Measurements from ENCODE around the gene BANP. TPM values are rescaled to one million over a fixed set of nuclear protein-coding genes. Genes with fewer than 3 reads are reported as not detected.
"Not testable (repeated sequence)": the region's sequence is repeated elsewhere in the genome, so short reads cannot be mapped to it uniquely, and the experiment has no call there.

BANP gene
- total and polyA plus RNA-seq, 2 experiments from 2014 or later: 14.8 TPM

DNA sequence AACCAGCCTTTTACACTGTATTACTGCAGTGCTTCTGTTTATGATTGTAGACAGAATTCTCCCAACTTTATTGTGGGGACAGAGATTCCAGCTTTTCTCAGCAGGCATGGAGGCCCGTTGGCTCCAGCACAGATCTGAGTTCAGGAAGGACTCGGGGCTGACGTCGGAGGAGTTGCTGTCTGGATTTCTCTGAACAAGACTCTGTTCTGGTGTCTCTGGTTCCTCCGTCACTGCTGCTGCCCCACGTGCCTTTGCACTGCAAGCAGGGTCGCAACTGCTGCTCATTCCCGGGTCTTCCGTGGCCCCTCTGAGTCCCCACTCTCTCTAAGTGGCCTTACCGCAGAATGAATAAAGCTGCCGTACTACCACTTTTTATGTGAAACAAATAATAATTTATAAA lies 88.4 kb downstream of the BANP start:
- WGBS, 2 experiments (ENCODE audit: low coverage in 1 of 2, low lambda C conversion rate in 2 of 2, missing lambda C conversion rate in 2 of 2): 90 to 96% methylated on average over 9 to 11 of the region's 11 CpGs
- TF ChIP-seq EZH2phosphoT487 (IDR thresholded peaks at IDR 0.05; ENCODE audit: insufficient read depth, low read depth) (no peak), EZH2 (IDR thresholded peaks at IDR 0.05; ENCODE audit: insufficient read depth, poor library complexity, severe bottlenecking) (no peak)

DNA sequence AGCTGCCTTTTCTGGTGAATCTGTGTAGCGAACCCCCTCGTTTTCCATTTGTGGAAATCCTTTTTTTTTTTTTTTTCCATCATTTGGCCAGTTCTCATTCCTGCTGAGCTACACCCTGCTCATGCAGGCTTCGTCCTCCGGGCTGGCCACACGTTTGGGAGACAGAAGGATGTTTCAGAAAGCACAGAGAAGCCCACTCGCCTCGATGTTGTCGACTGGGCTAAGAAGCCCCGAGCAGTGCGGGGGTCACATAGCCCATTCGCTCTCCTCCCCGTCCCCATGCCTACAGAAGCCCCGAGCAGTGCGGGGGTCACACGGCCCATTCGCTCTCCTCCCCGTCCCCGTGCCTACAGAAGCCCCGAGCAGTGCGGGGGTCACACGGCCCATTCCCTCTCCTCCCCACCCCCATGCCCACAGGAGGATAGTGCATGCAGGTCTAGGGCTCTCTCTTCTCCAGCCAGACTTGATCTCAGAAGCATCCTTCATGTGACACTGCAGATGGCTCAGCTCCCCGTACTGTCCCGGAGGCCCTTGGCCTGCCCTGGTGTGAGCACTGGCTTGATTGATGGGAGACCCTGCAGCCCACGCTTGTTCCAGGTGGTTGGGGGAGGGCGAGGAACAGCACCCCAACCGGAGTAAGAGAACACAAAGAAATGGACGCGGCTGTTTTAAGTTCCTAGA lies 89.1 kb downstream of the BANP start:
- H3K4me2 ChIP-seq (ENCODE audit: unreplicated experiment); H3K79me2 ChIP-seq (ENCODE audit: insufficient read depth); in situ Hi-C loops (cut with MboI); H3K4me1 ChIP-seq (ENCODE audit: insufficient read depth); H3K9ac ChIP-seq; H3K27ac ChIP-seq; H3F3A ChIP-seq (ENCODE audit: insufficient read depth); H3K9me3 ChIP-seq (ENCODE audit: low read depth); H4K20me1 ChIP-seq (ENCODE audit: insufficient read depth); H3K4me3 ChIP-seq; H2AFZ ChIP-seq; H3K36me3 ChIP-seq (ENCODE audit: low read depth); H3K27me3 ChIP-seq (replicated peaks; ENCODE audit: insufficient read depth); H3K9me2 ChIP-seq (ENCODE audit: insufficient read depth); DNase-seq: not testable (repeated sequence)
- WGBS, 2 experiments (ENCODE audit: low coverage in 1 of 2, low lambda C conversion rate in 2 of 2, missing lambda C conversion rate in 2 of 2): 75 to 87% methylated on average over 11 to 28 of the region's 28 CpGs

More for the DNA sequence above, 88.4 kb downstream of the BANP start:
- Histone ChIP-seq H3K9ac (no peak overlapping the region), H3K9me3 (ENCODE audit: low read depth) (no peaks in the 10 kb centered on the region), H3K4me1 (ENCODE audit: insufficient read depth) (no peaks in the 10 kb centered on the region), H3K4me3 (no peak overlapping the region), H3K9me2 (ENCODE audit: insufficient read depth) (no peaks in the 10 kb centered on the region), H3K4me2 (ENCODE audit: unreplicated experiment) (no peak overlapping the region), H4K20me1 (ENCODE audit: insufficient read depth) (no peaks in the 10 kb centered on the region), H2AFZ (no peak overlapping the region), H3K36me3 (ENCODE audit: low read depth) (no peaks in the 10 kb centered on the region), H3K27ac (no peak overlapping the region), H3F3A (ENCODE audit: insufficient read depth) (no peaks in the 10 kb centered on the region), H3K79me2 (ENCODE audit: insufficient read depth) (no peaks in the 10 kb centered on the region), H3K27me3 (replicated peaks; ENCODE audit: insufficient read depth) (no peaks in the 10 kb centered on the region)
- no peak for DNase-seq
- in situ Hi-C loops (cut with MboI): no loop called here

DNA sequence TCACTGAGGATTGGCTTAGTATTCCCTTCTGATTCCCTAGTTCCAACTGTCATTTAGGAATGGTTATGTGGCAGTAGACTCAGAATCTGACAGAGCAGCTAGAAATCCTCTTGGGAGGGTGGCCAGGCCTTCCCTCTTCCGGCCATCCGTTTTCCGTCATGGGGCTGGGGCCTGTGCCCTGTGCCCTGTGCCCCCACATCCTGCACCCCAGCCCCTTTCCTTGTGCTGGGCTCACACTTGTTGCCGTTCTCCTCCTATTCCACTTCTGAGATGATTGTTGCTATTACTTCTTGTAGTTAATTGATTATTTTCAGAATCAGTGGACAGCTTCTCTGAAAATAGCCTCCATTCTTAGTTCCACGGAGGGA lies 89.6 kb downstream of the BANP start:
- H3K36me3 ChIP-seq (ENCODE audit: low read depth); H3K27me3 ChIP-seq (replicated peaks; ENCODE audit: insufficient read depth); H3K9me3 ChIP-seq (ENCODE audit: low read depth); H3K4me2 ChIP-seq (ENCODE audit: unreplicated experiment); H3K4me1 ChIP-seq (ENCODE audit: insufficient read depth); H3K9me2 ChIP-seq (ENCODE audit: insufficient read depth); H3F3A ChIP-seq (ENCODE audit: insufficient read depth); H3K27ac ChIP-seq; H4K20me1 ChIP-seq (ENCODE audit: insufficient read depth); H2AFZ ChIP-seq; H3K4me3 ChIP-seq; in situ Hi-C loops (cut with MboI); DNase-seq; H3K79me2 ChIP-seq (ENCODE audit: insufficient read depth); H3K9ac ChIP-seq: not testable (repeated sequence)
- 93 to 98% methylated on average over 5 of the region's 5 CpGs for WGBS, 2 experiments (ENCODE audit: low coverage in 1 of 2, low lambda C conversion rate in 2 of 2, missing lambda C conversion rate in 2 of 2)

DNA sequence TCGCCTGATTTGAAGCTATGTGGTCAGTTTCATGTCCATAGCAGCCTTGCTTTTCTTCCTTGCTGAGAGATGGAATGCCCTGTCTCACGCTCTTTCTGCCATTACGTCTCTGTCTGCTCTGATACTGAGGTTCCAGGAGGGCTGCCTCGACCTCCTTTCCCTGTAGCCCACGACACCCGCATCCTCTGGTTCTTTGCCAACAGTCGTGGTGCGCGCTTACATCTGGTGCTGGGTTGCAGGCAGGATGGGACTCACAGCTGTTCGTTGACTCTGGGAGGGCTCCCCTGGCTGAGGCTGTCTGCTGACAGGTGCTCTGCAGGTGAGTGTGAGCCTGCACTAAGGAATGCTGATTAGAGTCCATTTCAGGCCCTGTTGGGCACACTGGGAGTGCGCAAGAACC lies 90.3 kb downstream of the BANP start:
- DNase-seq; H3K9ac ChIP-seq; H3F3A ChIP-seq (ENCODE audit: insufficient read depth); H3K9me2 ChIP-seq (ENCODE audit: insufficient read depth); H3K9me3 ChIP-seq (ENCODE audit: low read depth); H3K27me3 ChIP-seq (replicated peaks; ENCODE audit: insufficient read depth); H4K20me1 ChIP-seq (ENCODE audit: insufficient read depth); H3K4me2 ChIP-seq (ENCODE audit: unreplicated experiment); H2AFZ ChIP-seq; H3K27ac ChIP-seq; H3K36me3 ChIP-seq (ENCODE audit: low read depth); H3K4me1 ChIP-seq (ENCODE audit: insufficient read depth); H3K4me3 ChIP-seq; H3K79me2 ChIP-seq (ENCODE audit: insufficient read depth); in situ Hi-C loops (cut with MboI): not testable (repeated sequence)
- 98% methylated on average over 10 to 11 of the region's 11 CpGs for WGBS, 2 experiments (ENCODE audit: low coverage in 1 of 2, low lambda C conversion rate in 2 of 2, missing lambda C conversion rate in 2 of 2)

DNA sequence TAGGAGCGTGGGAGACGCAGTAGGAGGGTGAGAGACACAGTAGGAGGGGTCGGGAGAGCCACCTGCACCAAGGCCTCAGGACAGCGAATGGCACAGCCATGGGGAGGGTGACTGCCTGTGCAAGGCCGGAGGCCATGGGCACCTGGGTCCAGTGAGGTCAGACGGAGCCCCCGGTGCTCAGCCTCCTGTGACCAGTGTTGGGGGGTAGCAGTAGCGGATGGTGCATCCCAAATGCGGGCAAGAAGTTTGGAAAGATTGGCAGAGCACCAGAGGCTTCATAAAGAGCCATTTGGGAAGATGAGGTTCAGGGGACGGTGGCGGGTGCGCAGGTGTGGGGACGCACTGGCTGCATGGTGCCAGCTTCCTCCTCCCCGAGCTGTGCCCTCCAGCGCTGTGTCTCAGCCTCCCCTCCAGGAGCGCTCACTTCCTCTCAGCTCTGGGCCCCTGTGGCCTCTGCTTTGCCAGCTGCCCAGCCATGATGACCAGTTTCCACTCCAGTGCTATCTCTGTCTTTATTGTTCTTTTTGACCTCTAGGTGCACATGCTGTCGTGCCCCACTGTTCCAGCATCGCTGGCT lies 90.8 kb downstream of the BANP start:
- H4K20me1 ChIP-seq (ENCODE audit: insufficient read depth); H3K9me3 ChIP-seq (ENCODE audit: low read depth); H3K79me2 ChIP-seq (ENCODE audit: insufficient read depth); H3K36me3 ChIP-seq (ENCODE audit: low read depth); H3K4me3 ChIP-seq; H3K4me2 ChIP-seq (ENCODE audit: unreplicated experiment); DNase-seq; H3K4me1 ChIP-seq (ENCODE audit: insufficient read depth); H3K9ac ChIP-seq; H3F3A ChIP-seq (ENCODE audit: insufficient read depth); in situ Hi-C loops (cut with MboI); H3K27me3 ChIP-seq (replicated peaks; ENCODE audit: insufficient read depth); H3K27ac ChIP-seq; H2AFZ ChIP-seq; H3K9me2 ChIP-seq (ENCODE audit: insufficient read depth): not testable (repeated sequence)
- 95 to 97% methylated on average over 18 of the region's 18 CpGs for WGBS, 2 experiments (ENCODE audit: low coverage in 1 of 2, low lambda C conversion rate in 2 of 2, missing lambda C conversion rate in 2 of 2)

DNA sequence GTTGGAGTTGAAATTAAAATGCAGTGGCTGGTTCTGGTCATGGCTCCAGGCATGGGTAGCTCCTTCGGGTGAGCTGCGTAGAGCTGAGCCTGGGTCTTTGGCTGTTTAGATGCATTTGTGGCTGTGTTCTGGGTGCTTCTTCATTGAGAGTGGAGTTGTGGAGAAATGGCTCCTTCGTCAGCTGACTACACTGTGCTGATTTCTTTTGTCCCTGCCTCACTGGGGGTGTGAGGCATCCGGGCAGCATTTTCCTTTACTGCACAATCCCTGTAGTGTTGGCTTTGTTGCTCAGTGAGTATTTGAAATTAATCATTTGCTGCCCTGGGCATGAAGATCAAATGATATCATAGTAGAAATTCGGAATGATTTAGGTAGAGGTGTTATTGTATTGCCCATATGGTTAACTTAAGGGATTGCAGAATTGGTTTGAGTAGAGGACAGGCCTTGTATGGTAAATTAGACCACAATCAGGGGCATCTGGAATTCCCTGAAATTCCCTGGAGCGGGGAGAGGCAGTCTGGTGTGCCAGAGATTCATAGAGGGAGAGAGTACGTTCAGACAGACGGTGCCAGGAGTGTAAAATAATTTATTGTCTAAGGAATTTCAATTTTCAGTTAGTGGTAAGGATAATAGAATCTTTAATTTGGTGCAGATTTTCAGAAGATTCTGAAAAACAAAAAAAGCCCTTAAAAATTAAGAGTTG lies 92.1 kb downstream of the BANP start:
- H3K9me3 ChIP-seq (ENCODE audit: low read depth); H3K27me3 ChIP-seq (replicated peaks; ENCODE audit: insufficient read depth); H3K36me3 ChIP-seq (ENCODE audit: low read depth); H3F3A ChIP-seq (ENCODE audit: insufficient read depth); H4K20me1 ChIP-seq (ENCODE audit: insufficient read depth); H3K9me2 ChIP-seq (ENCODE audit: insufficient read depth); H3K4me1 ChIP-seq (ENCODE audit: insufficient read depth); H3K27ac ChIP-seq; in situ Hi-C loops (cut with MboI); H3K79me2 ChIP-seq (ENCODE audit: insufficient read depth); H3K9ac ChIP-seq; DNase-seq; H2AFZ ChIP-seq; H3K4me3 ChIP-seq; H3K4me2 ChIP-seq (ENCODE audit: unreplicated experiment): not testable (repeated sequence)
- WGBS, 2 experiments (ENCODE audit: low coverage in 1 of 2, low lambda C conversion rate in 2 of 2, missing lambda C conversion rate in 2 of 2): 72 to 73% methylated on average over 8 of the region's 8 CpGs

DNA sequence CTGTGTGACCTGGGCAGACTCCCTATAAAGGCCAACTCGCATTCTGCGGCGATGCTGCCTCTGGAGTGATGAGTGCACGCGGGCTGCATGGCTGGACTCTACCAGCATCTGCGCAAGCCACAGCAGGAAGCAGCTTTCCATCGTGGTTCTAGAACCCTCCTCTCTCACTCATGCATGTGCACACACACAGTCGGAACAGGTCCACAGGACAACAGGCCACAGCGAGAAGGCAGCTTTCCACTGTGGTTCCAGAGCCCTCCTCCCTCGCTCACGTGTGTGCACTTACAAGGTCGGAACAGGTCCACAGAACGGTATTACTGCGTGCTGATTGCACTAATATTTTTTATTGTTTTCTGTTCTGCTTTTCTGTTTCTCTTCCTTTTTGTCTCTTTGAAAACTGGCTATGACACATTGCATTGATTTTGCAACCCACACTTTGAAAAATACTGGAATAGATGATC lies 92.9 kb downstream of the BANP start:
- 91 to 95% methylated on average over 14 of the region's 14 CpGs for WGBS, 2 experiments (ENCODE audit: low coverage in 1 of 2, low lambda C conversion rate in 2 of 2, missing lambda C conversion rate in 2 of 2)
- H3K9me2 ChIP-seq (ENCODE audit: insufficient read depth); H3K27ac ChIP-seq; H3F3A ChIP-seq (ENCODE audit: insufficient read depth); H3K4me1 ChIP-seq (ENCODE audit: insufficient read depth); H3K9ac ChIP-seq; H3K36me3 ChIP-seq (ENCODE audit: low read depth); H4K20me1 ChIP-seq (ENCODE audit: insufficient read depth); H3K27me3 ChIP-seq (replicated peaks; ENCODE audit: insufficient read depth); H3K4me2 ChIP-seq (ENCODE audit: unreplicated experiment); H2AFZ ChIP-seq; H3K4me3 ChIP-seq; H3K9me3 ChIP-seq (ENCODE audit: low read depth); H3K79me2 ChIP-seq (ENCODE audit: insufficient read depth); in situ Hi-C loops (cut with MboI); DNase-seq: not testable (repeated sequence)

All from GM23248 (cell line).